GM08714 (cell line): ENCODE data around the gene HDGF.

ENCODE experiments used
- H3K4me3 ChIP-seq: fragments of 200-500 bp; sonication (Bioruptor generic); 2 replicates; pipeline ENCODE4 v1.5.1; 2014; ENCODE audit warnings: mild to moderate bottlenecking, low read length, inconsistent platforms
- ZNF274 ChIP-seq: IDR thresholded peaks from 2 replicates; pipeline ENCODE4 v1.6.1; 2012; ENCODE audit warnings: mild to moderate bottlenecking, low read depth, low read length

Gene HDGF

GRCh38 chr1:156751451-156751756 lies at the start of gene HDGF:
Gene HDGF, minus strand, starts transcription at chr1:156751675. Its CDS starts 246 bp downstream, at chr1:156751429.
- TF ChIP-seq ZNF274: no peak

GRCh38 chr1:156797212-156797871 lies 45.9 kb upstream of the HDGF start:
- no peak overlapping the region for H3K4me3 ChIP-seq
- TF ChIP-seq ZNF274: no peak

More at GRCh38 chr1:156751451-156751756, at the start of gene HDGF:
- H3K4me3 ChIP-seq: peak within 1 kb of the TSS; percentile 88

- no peak for TF ChIP-seq ZNF274
- no peak overlapping the region for H3K4me3 ChIP-seq
These were observed 45.0 kb upstream of the HDGF start for GRCh38 chr1:156796340-156797097.

- no peak for TF ChIP-seq ZNF274
These were observed 44.3 kb upstream of the HDGF start for GRCh38 chr1:156795787-156796186.

GRCh38 chr1:156795374-156795733 lies 43.9 kb upstream of the HDGF start:
- TF ChIP-seq ZNF274: no peak
- no peak overlapping the region for H3K4me3 ChIP-seq

More at GRCh38 chr1:156795787-156796186, 44.3 kb upstream of the HDGF start:
- H3K4me3 ChIP-seq: no peak overlapping the region

- H3K4me3 ChIP-seq: no peak overlapping the region
- TF ChIP-seq ZNF274: no peak
These were observed 43.3 kb upstream of the HDGF start for GRCh38 chr1:156794506-156795373.

- TF ChIP-seq ZNF274: no peak
- H3K4me3 ChIP-seq: no peak overlapping the region
These were observed 38.3 kb upstream of the HDGF start for GRCh38 chr1:156789621-156790318.

GRCh38 chr1:156788136-156788535 lies 36.7 kb upstream of the HDGF start:
- H3K4me3 ChIP-seq: no peak overlapping the region
- TF ChIP-seq ZNF274: no peak

GRCh38 chr1:156786640-156787039 lies 35.2 kb upstream of the HDGF start:
- TF ChIP-seq ZNF274: no peak
- H3K4me3 ChIP-seq: no peak overlapping the region

GRCh38 chr1:156785458-156785857 lies 34.0 kb upstream of the HDGF start:
- TF ChIP-seq ZNF274: no peak
- no peak overlapping the region for H3K4me3 ChIP-seq

- no peak for TF ChIP-seq ZNF274
These were observed 30.2 kb upstream of the HDGF start for GRCh38 chr1:156781585-156782186.

GRCh38 chr1:156777573-156777972 lies 26.1 kb upstream of the HDGF start:
- no peak overlapping the region for H3K4me3 ChIP-seq
- no peak for TF ChIP-seq ZNF274

More at GRCh38 chr1:156781585-156782186, 30.2 kb upstream of the HDGF start:
- H3K4me3 ChIP-seq: no peak overlapping the region

- no peak for TF ChIP-seq ZNF274
- H3K4me3 ChIP-seq: no peak overlapping the region
These were observed 25.5 kb upstream of the HDGF start for GRCh38 chr1:156776942-156777341.

GRCh38 chr1:156775799-156776198 lies 24.3 kb upstream of the HDGF start:
- no peak overlapping the region for H3K4me3 ChIP-seq
- TF ChIP-seq ZNF274: no peak

- no peak overlapping the region for H3K4me3 ChIP-seq
- TF ChIP-seq ZNF274: no peak
These were observed 22.1 kb upstream of the HDGF start for GRCh38 chr1:156773607-156774006.
